Natural killer cell (primary cell): Measurements from ENCODE around the gene GMPR. TPM values are rescaled to one million over a fixed set of nuclear protein-coding genes. Genes with fewer than 3 reads are reported as not detected.
A peak's percentile ranks its signal among the peaks of the same experiment; 100 is the strongest.

Source experiments
- ATAC-seq, 3 donors: fragments of 150-1000 bp in 2 of 3; fragments of 200-7000 bp in 1 of 3; cut with Tn5 transposase; 1 replicate in 1 of 3; 2 replicates in 2 of 3; pipeline ENCODE4 v1.10.0; 2021; ENCODE audit warnings: mild to moderate bottlenecking in 2 of 3, moderate library complexity in 2 of 3
- DNase-seq, 2 donors: peaks; one replicate each; pipeline versions ENCODE4 v3.0.0 to v3.0.0-alpha.2; 2013 to 2021; ENCODE audit warnings: mixed read lengths in 1 of 2
- H3K27ac ChIP-seq: one replicate; pipeline ENCODE4 v1.5.1; 2013; ENCODE audit warnings: mild to moderate bottlenecking, low read length
- H3K27me3 ChIP-seq: one replicate; pipeline ENCODE4 v1.6.1; 2013; ENCODE audit warnings: low read length; ENCODE audit not compliant: control insufficient read depth, insufficient read depth
- H3K36me3 ChIP-seq: one replicate; pipeline ENCODE4 v1.6.1; 2013; ENCODE audit warnings: low read length; ENCODE audit not compliant: control insufficient read depth, insufficient read depth
- H3K4me1 ChIP-seq: one replicate; pipeline ENCODE4 v1.6.1; 2013; ENCODE audit warnings: low read length; ENCODE audit not compliant: control insufficient read depth, insufficient read depth
- H3K4me3 ChIP-seq: one replicate; pipeline ENCODE4 v1.5.1; 2013; ENCODE audit warnings: low read length
- H3K9me3 ChIP-seq: one replicate; pipeline ENCODE4 v1.6.1; 2013; ENCODE audit warnings: low read length; ENCODE audit not compliant: control insufficient read depth, insufficient read depth
- H3K27ac Mint-ChIP-seq, 2 donors: one replicate each; pipeline ENCODE4 v1.8.0; 2022; ENCODE audit warnings: mild to moderate bottlenecking in 2 of 2, mixed read lengths in 2 of 2, moderate library complexity in 1 of 2
- H3K27me3 Mint-ChIP-seq, 2 donors: one replicate each; pipeline ENCODE4 v1.8.0; 2022; ENCODE audit warnings: low read depth in 2 of 2, mixed read lengths in 2 of 2
- H3K36me3 Mint-ChIP-seq: one replicate; pipeline ENCODE4 v1.8.0; 2022; ENCODE audit warnings: mixed read lengths
- H3K4me1 Mint-ChIP-seq, 2 donors: one replicate each; pipeline ENCODE4 v1.8.0; 2022; ENCODE audit warnings: mixed read lengths in 2 of 2
- H3K4me3 Mint-ChIP-seq: one replicate; pipeline ENCODE4 v1.8.0; 2022; ENCODE audit warnings: mild to moderate bottlenecking, moderate library complexity, mixed read lengths
- H3K9me3 Mint-ChIP-seq, 2 donors: one replicate each; pipeline ENCODE4 v1.8.0; 2022; ENCODE audit warnings: mixed read lengths in 2 of 2
- CTCF ChIP-seq: fragments of 200-600 bp; IDR thresholded peaks from one replicate; pipeline ENCODE4 v1.8.0; 2022; ENCODE audit warnings: antibody characterized with exemption
- WGBS: methylation state at CpG from one replicate; pipeline ENCODE4 v1.1.7; 2013; ENCODE audit warnings: missing lambda C conversion rate; ENCODE audit not compliant: insufficient coverage; 5-methylcytosine and 5-hydroxymethylcytosine counted together
- intact Hi-C: fragments of 100-400 bp; cut with micrococcal nuclease; formaldehyde crosslinking; loops from one replicate; pipeline ENCODE4 v1.14.2; 2022
- total RNA-seq, 4 donors: library from RNA; stranded (reverse); fragments of 120-200 nt in 1 of 4; gene quantifications; one replicate each; pipeline versions ENCODE4 v1.2.3 to v1.2.4, GENCODE V29; 2013 to 2022

Gene GMPR
- total RNA-seq, 3 donors from 2014 or later (not counting 1 experiment from before 2014, with no cell fraction given): 0.95 to 3.4 (median 3.2) TPM

- H3K4me1 Mint-ChIP-seq: peaks cover 5% of the 10 kb centered on the region in 2 donors
- Histone ChIP-seq H3K27me3 (no peaks in the 10 kb centered on the region), H3K36me3 (no peaks in the 10 kb centered on the region), H3K4me3 (no peak overlapping the region), H3K27ac (no peak overlapping the region), H3K4me1 (no peaks in the 10 kb centered on the region), H3K9me3 (no peaks in the 10 kb centered on the region)
- WGBS: 65% methylated on average over 4 of the region's 4 CpGs
- H3K27ac Mint-ChIP-seq: no peak overlapping the region
- intact Hi-C loops: loop anchor here (1.0 kb wide), 2 partner anchors 435 to 514 kb away; no protein-coding TSS in a partner anchor
- no peaks in the 10 kb centered on the region for H3K36me3 Mint-ChIP-seq
- no peak overlapping the region for H3K4me3 Mint-ChIP-seq
- no peak for TF ChIP-seq CTCF
- H3K9me3 Mint-ChIP-seq: no peaks in the 10 kb centered on the region
- DNase-seq (no peak), ATAC-seq (no peak)
- peaks cover 16 to 22% of the 10 kb centered on the region in 2 donors for H3K27me3 Mint-ChIP-seq
These were observed 32.8 kb upstream of the GMPR start for GRCh38 chr6:16205377-16206144.

- ATAC-seq: peak; percentile 84 to 97 (median 89)
- Mint-ChIP-seq H3K4me3 (no peak overlapping the region), H3K27ac (no peak overlapping the region), H3K4me1 (peaks cover 5% of the 10 kb centered on the region in 2 donors), H3K27me3 (peaks cover 19 to 22% of the 10 kb centered on the region in 2 donors), H3K9me3 (no peaks in the 10 kb centered on the region), H3K36me3 (no peaks in the 10 kb centered on the region)
- WGBS: 2% methylated on average over 4 of the region's 6 CpGs
- peak; percentile 99 for TF ChIP-seq CTCF
- Histone ChIP-seq H3K4me3 (no peak overlapping the region), H3K27me3 (no peaks in the 10 kb centered on the region), H3K36me3 (no peaks in the 10 kb centered on the region), H3K9me3 (no peaks in the 10 kb centered on the region), H3K27ac (no peak overlapping the region), H3K4me1 (no peaks in the 10 kb centered on the region)
- DNase-seq: peak; percentile 25 to 72
- intact Hi-C loops: loop anchor here (1.0 kb wide), 2 partner anchors 436 to 515 kb away; no protein-coding TSS in a partner anchor
These were observed 31.8 kb upstream of the GMPR start for GRCh38 chr6:16206595-16207037.

GRCh38 chr6:16208989-16209388 is 29.4 kb upstream of the GMPR start:
- H3K36me3 Mint-ChIP-seq: no peaks in the 10 kb centered on the region
- no peak overlapping the region for H3K27ac Mint-ChIP-seq
- ATAC-seq: no peak
- no peak overlapping the region for H3K4me3 ChIP-seq
- H3K4me1 ChIP-seq: no peaks in the 10 kb centered on the region
- H3K9me3 Mint-ChIP-seq: no peaks in the 10 kb centered on the region
- no peak overlapping the region for H3K27ac ChIP-seq
- H3K9me3 ChIP-seq: no peaks in the 10 kb centered on the region
- WGBS: 83% methylated on average over 1 of the region's 2 CpGs
- no peak for TF ChIP-seq CTCF
- no peak for DNase-seq
- no peaks in the 10 kb centered on the region for H3K27me3 ChIP-seq
- intact Hi-C loops: no loop called here
- peaks cover 5% of the 10 kb centered on the region in 2 donors for H3K4me1 Mint-ChIP-seq
- H3K27me3 Mint-ChIP-seq: peaks cover 25 to 27% of the 10 kb centered on the region in 2 donors
- H3K36me3 ChIP-seq: no peaks in the 10 kb centered on the region
- no peak overlapping the region for H3K4me3 Mint-ChIP-seq
